ENCODE measurements around the gene DHX58. TPM values are rescaled to one million over a fixed set of nuclear protein-coding genes. Genes with fewer than 3 reads are reported as not detected.

The DHX58 gene
- polyA plus RNA-seq, 1 donor, result 5.8 TPM

DNA sequence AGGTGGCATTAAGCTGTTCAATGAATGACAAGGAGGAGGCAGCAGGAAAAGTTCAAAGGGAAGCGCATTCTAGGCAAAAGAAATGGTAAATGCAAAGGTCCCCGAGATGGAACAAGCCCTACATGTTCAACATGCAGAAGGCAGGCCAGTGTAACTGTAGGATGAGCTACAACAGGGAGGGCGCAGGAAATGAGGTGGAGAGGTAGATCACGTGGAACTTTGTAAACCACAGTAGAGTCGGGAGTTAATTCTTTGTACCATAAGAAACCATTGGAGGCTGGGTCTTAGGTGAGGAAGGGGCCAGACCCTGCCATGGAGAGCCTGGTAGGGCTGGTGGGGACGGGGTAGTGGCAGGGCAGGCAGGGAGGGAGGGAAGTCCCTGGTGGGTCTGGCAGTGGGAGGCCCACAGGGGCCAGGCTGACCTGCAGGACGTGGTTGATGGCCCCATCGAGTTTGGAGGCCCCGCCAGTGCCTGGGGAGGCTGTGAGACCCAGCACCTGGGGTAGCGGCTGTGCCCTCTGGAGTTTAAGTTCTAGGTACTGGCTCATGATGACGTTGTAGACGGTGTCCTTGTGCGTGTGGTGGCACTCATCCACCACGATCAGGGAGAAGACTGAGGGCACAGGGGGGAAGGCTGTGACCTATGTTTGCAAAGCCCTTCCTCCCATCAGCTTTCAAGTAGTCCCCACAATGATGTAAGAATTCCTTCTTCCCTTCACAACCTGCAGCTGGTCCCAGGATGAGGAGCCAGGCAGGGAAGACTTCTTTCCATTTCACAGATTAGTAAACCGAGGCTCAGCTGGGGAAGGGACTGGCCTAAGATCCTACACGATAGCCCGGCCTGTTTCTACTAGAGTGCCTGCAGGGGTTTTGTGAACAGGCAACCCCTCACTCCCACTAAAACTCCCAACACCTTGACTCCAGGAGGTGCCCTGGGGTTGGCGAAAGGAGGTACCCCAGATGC lies 1.9 kb downstream of the DHX58 start:
- DNase-seq (ENCODE audit: low read depth), result no peak

DNA sequence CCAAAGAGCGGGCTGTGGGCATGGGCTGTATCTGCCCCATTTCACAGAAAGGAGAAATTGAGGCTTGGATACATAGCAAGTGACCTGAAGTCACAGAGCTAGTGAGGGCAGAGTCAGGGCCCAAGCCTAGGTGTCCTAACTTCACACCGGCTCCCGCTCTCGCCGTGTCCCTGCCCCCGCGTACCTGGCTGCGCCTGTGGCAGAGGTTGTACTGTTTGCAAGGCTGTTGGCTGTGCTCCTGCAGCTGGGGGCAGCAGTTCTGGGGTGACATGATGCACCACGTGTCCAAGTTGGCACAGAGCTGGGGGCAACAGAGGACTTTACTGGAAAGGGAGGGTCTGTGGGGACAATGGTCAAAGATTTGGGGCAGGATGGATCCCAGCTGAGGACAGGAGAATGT lies 3.4 kb downstream of the DHX58 start:
- DNase-seq (ENCODE audit: low read depth), result no peak

DNA sequence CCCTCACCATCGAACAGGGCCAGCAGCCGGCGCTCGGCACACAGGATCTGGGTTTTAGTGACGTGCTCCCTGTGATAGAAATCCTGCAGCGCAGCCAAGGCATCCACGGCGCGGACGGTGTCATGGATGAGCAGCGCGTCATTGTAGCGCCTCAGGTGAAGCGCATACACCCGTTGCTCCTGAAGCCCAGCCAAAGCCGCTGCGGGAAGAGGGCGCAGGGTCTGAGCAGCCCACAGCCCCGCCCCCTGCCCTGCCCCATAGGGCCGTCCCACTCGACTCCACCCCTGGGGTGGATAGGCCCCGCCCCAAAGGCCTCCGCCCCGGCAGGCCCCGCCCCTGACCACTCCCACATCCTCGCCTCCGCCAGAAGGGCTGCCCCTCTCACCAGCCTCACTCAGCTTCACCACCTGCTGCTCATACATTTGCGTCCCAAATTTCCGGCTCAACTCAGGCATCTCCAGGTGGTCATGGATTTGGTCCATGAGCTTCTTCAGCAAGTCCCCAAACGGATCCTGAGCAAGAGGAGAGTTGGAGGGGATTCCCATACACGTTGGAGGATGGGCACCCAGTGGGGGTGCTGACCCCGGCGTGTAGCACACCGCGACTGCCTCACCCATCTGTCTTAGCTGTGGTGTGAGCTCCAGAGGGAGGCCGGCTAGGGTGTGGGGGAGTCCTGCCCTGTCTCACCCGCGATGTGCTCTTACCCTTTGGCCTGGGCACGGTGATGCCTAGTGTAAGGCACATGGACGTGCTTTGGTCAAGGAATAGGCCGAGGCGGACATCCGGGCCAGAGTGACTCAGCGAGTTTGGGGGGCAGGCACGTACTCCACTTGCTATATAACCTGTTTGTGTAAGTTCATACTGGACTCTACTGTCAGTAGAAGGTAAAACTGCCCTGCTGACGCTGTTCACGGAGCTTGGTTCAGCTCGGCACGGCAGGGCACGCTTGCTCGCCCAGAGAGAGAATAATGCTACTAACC lies 4.6 kb downstream of the DHX58 start:
- DNase-seq (ENCODE audit: low read depth), result no peak

DNA sequence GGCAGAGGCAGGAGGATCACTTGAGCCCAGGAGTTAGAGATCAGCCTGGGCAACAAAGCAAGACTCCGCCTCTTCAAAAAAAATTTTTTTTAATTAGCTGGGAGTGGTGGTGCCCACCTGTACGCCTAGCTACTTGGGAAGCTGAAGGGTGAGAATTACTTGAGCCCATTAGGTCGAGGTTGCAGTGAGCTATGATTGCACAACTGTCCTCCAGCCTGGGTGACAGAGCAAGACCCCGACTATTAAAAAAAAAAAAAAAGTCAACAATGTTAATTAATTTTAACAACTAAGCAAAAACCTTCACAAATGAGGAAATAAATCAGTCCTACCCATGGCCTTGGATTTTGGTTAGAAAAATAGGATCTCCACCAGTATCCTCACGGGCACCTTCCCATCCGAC lies 5.4 kb downstream of the DHX58 start:
- no peak for DNase-seq (ENCODE audit: low read depth)

DNA sequence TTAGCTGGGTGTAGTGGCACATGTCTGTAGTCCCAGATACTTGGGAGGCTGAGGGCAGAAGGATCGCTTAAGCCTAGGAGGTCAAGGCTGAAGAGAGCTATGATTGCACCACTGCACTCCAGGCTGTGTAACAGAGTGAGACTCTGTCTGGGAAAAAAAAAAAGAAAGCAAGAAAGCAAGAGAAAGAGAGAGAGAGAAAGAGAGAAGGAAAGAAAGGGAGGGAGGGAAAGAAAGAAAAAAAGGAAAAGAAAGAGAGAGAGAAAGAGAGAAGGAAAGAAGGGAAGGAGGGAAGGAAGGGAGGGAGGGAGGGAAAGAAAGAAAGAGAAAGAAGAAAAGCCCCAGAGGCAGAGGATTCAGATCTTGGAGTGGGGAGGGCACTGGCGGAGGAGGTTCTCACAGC lies 6.5 kb downstream of the DHX58 start:
- no peak for DNase-seq (ENCODE audit: low read depth)

DNA sequence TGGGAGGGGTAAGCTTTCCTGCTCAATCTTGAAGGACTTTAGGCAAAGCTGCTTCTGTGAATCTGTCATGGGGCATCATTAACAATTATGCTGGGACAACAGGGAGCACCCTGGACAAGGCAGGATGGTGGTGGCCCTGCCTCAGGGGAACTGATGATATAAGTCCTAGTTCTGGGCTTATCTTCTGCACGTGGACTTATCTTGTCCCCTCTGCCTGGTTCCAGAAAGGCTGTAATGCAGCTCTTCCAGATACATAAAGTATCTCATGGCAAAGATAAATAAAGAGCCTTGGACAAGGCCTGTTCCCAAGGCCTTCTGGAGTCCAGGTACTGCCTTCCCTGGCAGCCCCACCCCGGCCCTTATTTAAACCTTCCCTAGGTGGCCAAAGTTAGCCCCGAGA lies 8.2 kb downstream of the DHX58 start:
- DNase-seq (ENCODE audit: low read depth), result no peak

DNA sequence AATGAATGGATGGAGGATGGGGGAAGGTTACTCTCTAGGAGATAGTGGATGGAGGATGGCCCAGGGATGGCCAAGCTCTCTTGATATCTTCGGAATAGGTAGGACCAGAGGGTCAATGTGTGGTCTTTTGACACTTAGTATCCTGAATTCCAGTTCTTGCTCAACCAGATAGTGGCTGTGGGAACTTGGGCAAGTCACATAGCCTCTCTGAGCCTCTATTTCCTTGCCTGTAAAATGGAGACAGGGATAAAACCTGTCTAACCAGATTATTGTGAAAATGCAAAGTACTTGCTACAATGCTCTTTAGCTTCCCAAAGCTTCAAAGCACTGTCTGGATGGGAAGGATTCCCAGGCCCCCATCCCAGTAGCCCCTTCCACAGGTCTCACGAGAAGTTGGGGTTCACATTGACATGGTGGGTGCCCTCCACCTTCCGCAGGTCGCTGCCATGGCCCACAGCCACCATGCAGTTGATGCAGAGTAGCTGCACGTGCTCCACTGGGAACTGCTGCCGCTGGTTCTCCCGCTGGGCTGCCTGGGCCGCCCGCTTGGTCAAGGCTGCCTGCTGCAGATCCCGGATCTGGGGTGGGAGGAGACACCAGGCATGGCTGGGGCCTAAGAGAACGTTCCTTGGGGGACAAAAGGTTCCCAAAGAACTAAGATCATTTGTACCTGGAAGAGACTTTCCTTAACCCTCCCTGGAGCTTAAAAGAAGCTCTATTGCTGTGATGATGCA lies 9.1 kb downstream of the DHX58 start:
- DNase-seq (ENCODE audit: low read depth), result no peak

DNA sequence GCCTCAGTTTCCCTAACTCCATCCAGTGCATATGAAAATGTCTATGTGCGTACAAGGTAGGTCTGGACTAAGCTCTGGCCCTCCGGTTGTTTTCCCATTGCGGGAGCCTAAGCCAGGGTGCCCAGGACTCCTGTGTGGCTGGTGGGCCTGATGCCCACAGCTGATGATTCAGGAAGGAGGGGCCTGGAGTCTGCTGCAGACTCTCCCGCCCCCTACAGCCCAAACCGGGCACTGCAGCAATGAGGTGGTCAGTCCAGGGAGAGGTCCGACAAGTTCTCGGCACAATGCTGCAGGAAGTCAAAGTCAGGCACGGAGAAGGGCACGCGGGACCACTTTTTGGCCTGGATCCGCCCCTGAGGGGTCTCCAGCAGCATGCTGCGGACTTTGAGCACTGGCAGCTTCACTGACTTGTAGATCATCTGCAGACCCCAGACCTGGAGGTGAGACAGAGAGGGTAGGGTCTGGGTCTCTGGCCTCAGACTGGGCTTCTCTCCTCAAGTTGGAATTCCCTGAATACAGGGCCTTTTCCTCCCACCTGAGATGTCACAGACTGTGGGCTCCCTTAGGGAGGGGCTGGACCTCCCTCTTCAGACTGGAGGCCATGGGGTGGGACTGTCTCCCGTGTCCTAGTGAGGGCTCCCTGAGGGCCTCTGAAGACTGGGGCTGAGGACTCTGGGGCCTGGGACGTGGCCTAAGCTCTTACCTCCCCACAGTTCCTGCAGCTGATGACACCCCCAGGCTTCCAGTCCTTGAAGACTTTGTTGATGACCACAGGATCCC lies 10.8 kb downstream of the DHX58 start:
- no peak for DNase-seq (ENCODE audit: low read depth)

DNA sequence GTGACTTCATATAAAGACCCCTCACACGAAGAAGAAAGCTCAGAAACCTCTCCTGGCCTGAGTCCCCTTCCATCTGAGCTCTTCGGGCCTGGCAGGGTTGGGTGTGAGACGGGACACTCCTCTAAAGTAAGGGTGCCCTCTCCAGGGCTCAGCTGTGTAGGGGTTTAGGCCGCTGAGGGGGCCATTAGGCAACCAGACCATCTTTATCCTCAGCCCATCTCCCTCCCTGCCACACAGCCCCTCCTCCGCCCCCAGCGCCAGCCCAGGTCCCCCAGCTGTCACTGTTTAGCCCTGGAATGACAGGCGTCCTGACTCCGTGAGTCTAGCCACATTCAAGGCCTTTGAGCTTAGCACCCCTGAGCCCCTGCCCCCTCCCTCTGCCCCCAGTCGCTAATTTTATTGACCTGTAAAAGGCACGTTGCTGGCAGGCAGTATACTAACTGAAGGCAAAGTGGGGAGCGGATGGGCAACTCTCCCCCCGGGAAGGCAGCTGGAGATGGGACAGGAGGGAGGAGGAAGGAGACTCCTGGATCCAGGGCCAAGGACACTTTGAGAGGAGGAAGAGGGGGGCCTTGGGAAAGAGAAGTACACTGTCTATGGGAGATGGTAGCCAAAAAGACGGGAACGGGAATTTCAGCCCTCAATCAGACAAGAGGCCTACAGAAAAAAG lies 13.6 kb downstream of the DHX58 start:
- DNase-seq (ENCODE audit: low read depth), result no peak

DNA sequence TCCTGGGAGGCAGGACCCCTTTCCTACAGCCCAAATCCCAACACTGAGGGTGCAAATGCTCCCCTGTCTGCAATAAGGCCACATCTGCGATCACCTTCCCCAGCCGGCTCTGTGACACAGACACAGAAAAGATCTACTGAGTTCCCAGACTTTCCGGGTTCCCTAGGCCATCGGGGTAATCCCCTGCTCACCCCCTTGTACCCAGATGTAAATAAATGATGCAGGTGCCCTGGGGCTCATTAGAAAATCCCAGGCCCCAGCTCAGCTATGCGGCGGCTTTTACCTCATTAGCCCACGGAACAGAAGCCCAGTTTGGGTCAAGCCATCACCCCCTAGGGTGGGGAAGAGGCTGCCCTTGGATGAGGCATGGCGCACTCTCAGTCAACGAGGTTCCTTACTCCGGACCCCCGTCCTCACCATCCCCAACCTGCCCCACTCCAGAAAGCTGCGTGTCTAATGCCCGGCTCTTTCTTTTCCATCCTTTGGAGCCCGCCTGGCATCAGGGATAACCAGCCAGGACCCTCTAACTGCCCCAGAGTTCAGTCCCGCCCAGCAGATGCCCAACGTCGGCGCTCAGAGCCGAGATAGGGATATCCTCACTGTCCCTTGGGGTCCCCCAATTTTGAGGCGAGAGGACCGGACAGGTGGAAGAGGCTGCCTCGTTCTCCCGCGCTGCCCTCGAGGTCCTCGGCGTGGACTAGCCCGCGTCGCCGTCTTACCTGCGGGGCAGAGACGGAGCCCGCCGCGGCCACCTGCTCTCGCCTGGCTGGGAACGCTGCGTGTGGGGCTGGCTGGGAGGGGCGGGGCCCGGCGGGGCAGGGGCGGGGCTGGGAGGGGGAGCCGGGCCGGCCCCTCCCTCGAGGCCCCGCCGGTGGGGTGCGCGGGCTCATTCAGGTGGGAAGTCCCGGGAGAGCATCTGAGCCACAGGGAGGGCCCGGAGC lies 14.6 kb downstream of the DHX58 start, which contains the start of gene ZNF385C:
Gene ZNF385C (minus strand): TSS at position 783 of the 941 bp plus-strand sequence. CDS start 35,417 bp downstream, outside the sequence.
- no peak for DNase-seq (ENCODE audit: low read depth)

DNA sequence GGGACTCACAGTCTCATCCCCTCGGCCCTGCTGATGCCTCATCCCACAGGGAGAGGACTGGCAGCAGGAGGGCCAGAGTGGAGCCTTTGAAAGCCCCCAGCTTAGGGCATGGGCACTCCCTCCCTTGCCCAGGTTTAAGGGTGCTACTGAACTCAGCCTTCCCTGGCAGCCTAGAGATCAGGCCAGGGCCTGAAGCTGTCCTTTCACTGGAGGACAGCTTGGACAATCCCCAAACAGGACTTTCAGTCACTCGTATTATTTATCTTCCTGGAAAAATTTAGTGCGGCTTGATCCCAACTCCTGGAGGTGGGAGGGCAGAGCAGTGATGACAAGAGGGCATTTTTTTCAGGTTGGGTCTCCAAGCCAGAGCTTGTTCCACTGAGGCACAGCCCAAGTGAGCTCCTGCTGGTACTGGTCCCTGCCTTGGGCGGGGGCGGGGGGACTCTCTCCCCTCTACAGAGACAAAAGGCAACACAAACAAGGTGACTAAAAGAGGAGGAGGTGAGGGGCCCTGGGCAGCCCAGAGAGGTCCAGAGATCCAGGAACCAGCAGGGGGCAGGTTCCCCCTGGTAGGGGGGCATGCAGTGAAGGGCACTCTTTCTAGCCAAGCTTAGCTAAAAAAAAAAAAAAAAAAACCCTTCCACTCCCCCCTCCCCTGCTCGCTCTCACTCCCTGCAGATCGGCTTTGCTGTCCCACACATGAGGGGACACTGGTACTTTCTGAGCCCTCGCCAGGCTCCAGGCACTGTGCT lies 16.0 kb downstream of the DHX58 start:
- DNase-seq (ENCODE audit: low read depth), result no peak

DNA sequence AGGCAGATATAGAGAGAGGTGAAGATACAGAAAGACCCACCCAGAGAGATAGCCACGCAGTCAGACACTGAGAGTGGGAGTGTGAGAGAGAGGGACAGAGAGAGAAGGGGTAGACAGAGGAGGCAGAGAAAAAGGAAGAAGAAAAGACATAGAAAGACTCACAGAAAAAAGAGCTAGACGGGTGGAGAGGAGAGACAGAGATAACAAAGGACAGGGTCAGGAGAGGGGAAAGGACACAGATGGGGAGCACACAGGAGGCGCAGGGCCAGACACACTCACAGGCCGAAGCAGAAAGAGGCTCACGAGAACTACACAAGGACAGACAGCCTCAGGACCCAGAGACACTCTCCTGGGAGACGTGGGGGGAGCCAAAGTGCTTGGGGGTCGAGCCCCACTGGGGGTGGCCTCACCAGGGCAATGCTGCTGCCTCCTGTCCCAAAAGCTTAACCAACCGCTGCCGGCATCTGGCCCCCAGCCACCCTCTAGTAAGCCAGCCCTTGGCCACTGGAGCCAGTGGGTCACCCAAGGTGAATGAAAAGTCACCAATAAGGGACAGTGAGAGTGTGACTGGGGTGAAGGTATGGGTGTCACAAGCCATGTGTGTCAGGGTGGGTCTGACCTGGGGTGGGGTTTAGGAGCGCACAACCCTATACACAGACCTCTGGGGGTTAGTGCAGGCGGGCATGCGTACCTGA lies 18.0 kb downstream of the DHX58 start:
- DNase-seq (ENCODE audit: low read depth), result no peak

DNA sequence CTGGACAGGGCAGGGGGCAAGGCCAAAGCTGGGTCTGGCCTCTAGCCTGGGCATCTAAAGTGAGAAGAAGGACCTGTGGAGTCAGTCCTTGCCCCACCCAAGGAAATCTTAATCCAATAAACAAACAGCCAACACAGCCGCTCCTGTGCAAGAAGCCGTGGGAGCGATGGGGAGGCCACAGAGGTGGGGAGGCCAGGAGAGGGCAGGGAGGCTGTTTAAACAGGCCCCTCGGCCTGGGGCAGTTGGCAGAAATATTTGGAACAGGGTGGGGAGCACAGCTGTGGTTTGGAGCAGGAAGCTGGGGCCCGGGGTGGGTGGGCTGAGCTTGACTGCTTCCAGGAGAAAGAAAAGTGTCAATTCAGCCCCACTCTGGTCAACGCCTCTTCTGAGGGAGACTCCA lies 19.6 kb downstream of the DHX58 start:
- DNase-seq (ENCODE audit: low read depth), result no peak

DNA sequence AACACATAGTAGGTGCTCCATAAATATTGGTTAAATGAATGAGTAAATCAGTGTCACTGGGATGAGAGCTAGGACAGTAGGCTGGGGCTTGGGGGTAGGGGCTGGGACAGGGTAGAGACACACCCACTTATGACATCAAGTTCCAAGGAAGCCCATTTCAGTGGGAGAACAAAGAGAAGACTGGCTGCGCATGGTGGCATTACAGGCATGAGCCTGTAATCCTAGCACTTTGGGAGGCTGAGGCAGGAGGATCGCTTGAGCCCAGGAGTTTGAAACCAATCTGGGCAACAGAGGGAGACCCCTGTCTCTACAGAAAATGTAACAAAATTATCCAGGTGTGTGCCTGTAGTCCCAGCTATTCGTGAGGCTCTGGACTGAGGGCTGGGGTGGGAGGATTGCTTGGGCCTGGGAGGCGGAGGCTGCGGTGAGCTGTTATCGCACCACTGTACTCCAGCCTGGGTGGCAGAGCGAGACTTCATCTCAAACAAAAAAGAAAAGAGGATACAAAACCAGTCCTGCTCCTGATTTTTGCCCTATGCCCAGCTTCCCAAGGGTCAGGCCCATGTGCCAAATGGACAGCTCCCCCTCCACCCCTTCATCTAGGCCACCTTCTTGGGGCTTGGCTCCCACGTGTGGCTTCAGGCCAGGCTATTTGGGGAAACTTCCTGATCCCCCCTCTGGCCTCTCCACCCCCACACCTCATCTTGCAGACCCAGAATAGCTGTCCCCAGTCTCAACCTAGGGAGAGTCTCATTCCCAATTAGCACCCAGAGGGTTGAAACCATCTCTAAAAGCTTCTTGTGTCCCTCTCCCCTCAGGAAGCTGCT lies 21.3 kb downstream of the DHX58 start:
- no peak for DNase-seq (ENCODE audit: low read depth)

DNA sequence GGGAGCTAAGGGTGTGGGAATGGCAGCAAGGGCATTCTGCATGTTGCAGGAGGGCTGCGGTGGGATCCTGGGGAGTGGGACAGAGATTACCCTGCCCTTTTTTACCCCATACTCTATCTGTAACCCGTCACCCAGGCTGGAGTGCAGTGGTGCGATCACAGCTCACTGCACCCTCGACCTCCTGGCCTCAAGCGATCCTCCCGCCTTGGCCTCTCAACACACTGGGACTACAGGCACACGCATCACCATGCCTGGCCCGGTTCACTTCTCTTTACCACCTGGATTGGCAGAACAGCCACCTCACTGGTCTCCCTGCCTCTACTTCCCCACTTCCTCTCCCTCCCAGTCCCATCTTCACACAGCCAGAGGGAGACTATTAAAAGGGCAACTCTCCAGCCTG lies 23.8 kb downstream of the DHX58 start:
- no peak for DNase-seq (ENCODE audit: low read depth)

DNA sequence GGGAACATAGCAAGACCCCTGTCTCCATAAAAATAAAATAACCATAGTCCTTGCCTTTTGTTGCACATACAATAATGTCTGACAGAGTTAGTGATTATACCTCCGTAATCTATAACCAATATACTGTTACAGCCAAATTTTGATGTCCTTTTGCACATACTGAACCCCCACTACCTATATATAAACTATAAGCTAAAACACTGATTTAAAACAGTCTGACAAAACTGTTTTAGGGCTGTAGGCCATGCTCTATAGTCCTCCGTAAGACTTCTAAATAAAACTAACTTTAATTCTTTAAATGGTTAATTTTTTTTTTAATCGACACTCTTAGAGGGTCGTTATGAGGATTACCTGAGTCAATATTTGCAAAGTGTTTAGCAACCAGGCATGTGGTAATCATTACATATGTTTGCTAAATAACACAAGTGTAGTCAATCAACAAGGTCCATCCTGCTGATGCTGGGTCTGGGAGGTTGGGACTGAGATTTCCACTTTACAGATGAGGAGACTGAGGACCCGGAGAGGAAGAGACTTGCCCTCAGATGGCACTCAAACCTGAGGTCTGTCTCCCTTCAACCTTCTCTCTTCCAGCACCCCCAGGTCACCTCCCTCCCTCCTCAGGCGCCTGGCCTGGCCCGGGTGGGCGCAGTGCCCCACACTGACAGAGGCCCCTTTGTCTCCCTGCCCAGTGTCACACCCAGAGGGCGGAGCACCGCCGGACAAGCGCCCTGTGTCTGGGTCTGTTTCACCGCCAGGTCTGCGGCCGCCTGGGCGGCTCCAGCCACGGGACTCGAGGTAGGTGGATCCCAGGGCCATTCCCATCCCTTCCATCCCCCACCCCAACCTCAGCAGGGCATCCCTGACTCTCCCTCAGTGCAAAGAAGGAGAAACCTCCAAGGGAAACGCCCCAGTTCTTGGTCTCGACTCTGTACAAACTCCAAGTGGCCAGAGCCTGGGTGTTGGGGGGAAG lies 24.5 kb downstream of the DHX58 start:
- no peak for DNase-seq (ENCODE audit: low read depth)

Measured in forelimb muscle (tissue), 1 donor.